GM21576 (cell line): Measurements from ENCODE around the gene ASIC4.

Experiments used
- ATAC-seq: cut with Tn5 transposase; IDR thresholded peaks from one replicate; pipeline ENCODE4 v1.9.1; 2021; ENCODE audit warnings: mild to moderate bottlenecking, moderate library complexity; ENCODE audit not compliant: unreplicated experiment

ASIC4 gene

GRCh38 chr2:219551441-219552381, 37.4 kb downstream of the ASIC4 start:
- peak; percentile 15 for ATAC-seq

GRCh38 chr2:219552382-219553167, 38.3 kb downstream of the ASIC4 start:
- peak; percentile 90 for ATAC-seq

GRCh38 chr2:219553168-219553417, 38.8 kb downstream of the ASIC4 start:
- ATAC-seq = no peak

- no peak for ATAC-seq
Measured at GRCh38 chr2:219553463-219553963, 39.2 kb downstream of the ASIC4 start.

GRCh38 chr2:219554350-219554749, 40.1 kb downstream of the ASIC4 start:
- no peak for ATAC-seq

- ATAC-seq = no peak
Measured at GRCh38 chr2:219555956-219556355, 41.7 kb downstream of the ASIC4 start.

GRCh38 chr2:219556413-219556812, 42.1 kb downstream of the ASIC4 start:
- ATAC-seq = no peak

GRCh38 chr2:219557320-219557719, 43.0 kb downstream of the ASIC4 start:
- ATAC-seq = no peak

- ATAC-seq = no peak
Measured at GRCh38 chr2:219557791-219558785, 43.8 kb downstream of the ASIC4 start.

GRCh38 chr2:219559156-219559915, 45.1 kb downstream of the ASIC4 start:
- ATAC-seq = no peak

- no peak for ATAC-seq
Measured at GRCh38 chr2:219560037-219560892, 46.0 kb downstream of the ASIC4 start.

- ATAC-seq = no peak
Measured at GRCh38 chr2:219560893-219561178, 46.6 kb downstream of the ASIC4 start.

GRCh38 chr2:219561179-219562048, 47.1 kb downstream of the ASIC4 start:
- no peak for ATAC-seq

- no peak for ATAC-seq
Measured at GRCh38 chr2:219562049-219563020, 48.1 kb downstream of the ASIC4 start.

- ATAC-seq = no peak
Measured at GRCh38 chr2:219563271-219563928, 49.1 kb downstream of the ASIC4 start.
